HG02840 (cell line): Measurements from ENCODE around the gene TSSK2.

Experiments
- ATAC-seq: cut with Tn5 transposase; IDR thresholded peaks from one replicate; pipeline ENCODE4 v1.9.1; 2021; ENCODE audit warnings: mild to moderate bottlenecking, moderate library complexity, moderate number of reproducible peaks; ENCODE audit not compliant: unreplicated experiment, low FRiP score

The TSSK2 gene

GRCh38 chr22:19179497-19180048, 48.5 kb downstream of the TSSK2 start:
- no peak for ATAC-seq

- ATAC-seq = no peak
Measured at GRCh38 chr22:19180234-19180633, 49.1 kb downstream of the TSSK2 start.

GRCh38 chr22:19180740-19181410, 49.8 kb downstream of the TSSK2 start:
- no peak for ATAC-seq

- ATAC-seq = no peak
Measured at GRCh38 chr22:19181786-19182471, 50.8 kb downstream of the TSSK2 start.
